Endothelial cell of umbilical vein (primary cell): Measurements from ENCODE around the gene SPDEF. TPM values are rescaled to one million over a fixed set of nuclear protein-coding genes. Genes with fewer than 3 reads are reported as not detected.
A peak's percentile ranks its signal among the peaks of the same experiment; 100 is the strongest.

Experiments
- BruUV-seq: library from RNA; stranded (reverse); fragments of 400-500 nt; replicated peaks from 2 replicates; lab custom pipeline; 2021; lab: Mats Ljungman, UMichigan
- CTCF ChIA-PET: fragments of 300-600, 350-600 bp; sonication (Branson Sonifier 250); formaldehyde crosslinking; loops from one replicate; lab custom pipeline; 2021; ENCODE audit warnings: antibody characterized with exemption, inconsistent platforms; lab: Charles Lee
- POLR2A ChIA-PET: fragments of 300-600, 350-600 bp; sonication (Branson Sonifier 250); formaldehyde crosslinking; loops from one replicate; lab custom pipeline; 2021; ENCODE audit warnings: antibody characterized with exemption, inconsistent platforms; lab: Charles Lee
- DNase-seq: peaks from one replicate; pipeline ENCODE4 v3.0.0-alpha.2; 2011; ENCODE audit warnings: low read depth, low spot score
- FAIRE-seq: peaks from 2 replicates; lab custom pipeline; 2011; peaks lifted over from hg19 to GRCh38; lab: Jason Lieb, UNC
- H2AFZ ChIP-seq: 2 replicates; pipeline ENCODE4 v1.6.0; 2012; ENCODE audit warnings: low read depth, low read length, control low read depth, inconsistent platforms
- H3K27ac ChIP-seq: 2 replicates; pipeline ENCODE4 v1.5.1; 2011; ENCODE audit warnings: low read depth, mild to moderate bottlenecking, control low read depth, low read length, moderate library complexity; ENCODE audit not compliant: insufficient read depth
- H3K27me3 ChIP-seq, 2 experiments: 2 replicates each; pipeline versions ENCODE4 v1.6.0 to v1.6.1; 2011; ENCODE audit warnings: low read length in 2 of 2, mixed read lengths in 1 of 2; ENCODE audit not compliant: control insufficient read depth in 2 of 2, insufficient read depth in 2 of 2
- H3K36me3 ChIP-seq, 2 experiments: 2 replicates in 1 of 2; 3 replicates in 1 of 2; pipeline ENCODE4 v1.5.1; 2011; ENCODE audit warnings: low read length in 2 of 2, mild to moderate bottlenecking in 1 of 2, moderate library complexity in 1 of 2; ENCODE audit not compliant: control insufficient read depth in 2 of 2, insufficient read depth in 2 of 2; ENCODE audit errors: extremely low read depth in 1 of 2
- H3K4me1 ChIP-seq: 3 replicates; pipeline ENCODE4 v1.5.1; 2011; ENCODE audit warnings: mild to moderate bottlenecking, low read length; ENCODE audit not compliant: control insufficient read depth, insufficient read depth; ENCODE audit errors: extremely low read depth
- H3K4me2 ChIP-seq: 2 replicates; pipeline ENCODE4 v1.6.1; 2011; ENCODE audit warnings: low read length, control low read depth, mixed read lengths; ENCODE audit not compliant: insufficient read depth
- H3K4me3 ChIP-seq, 3 experiments: fragments of 200-600 bp in 1 of 3; sonication (generic), shearing (Covaris generic) in 1 of 3; replicated peaks in 1 of 3; 2 replicates each; pipeline ENCODE4 v1.5.1; 2011 to 2016; ENCODE audit warnings: control low read depth in 3 of 3, low read length in 3 of 3, mild to moderate bottlenecking in 2 of 3, inconsistent platforms in 1 of 3, low read depth in 1 of 3, moderate library complexity in 1 of 3; ENCODE audit not compliant: insufficient read depth in 1 of 3
- H3K79me2 ChIP-seq: 2 replicates; pipeline ENCODE4 v1.6.0; 2012; ENCODE audit warnings: low read length, inconsistent platforms; ENCODE audit not compliant: control insufficient read depth, insufficient read depth
- H3K9ac ChIP-seq: replicated peaks from 2 replicates; pipeline ENCODE3; 2011; ENCODE audit warnings: low read length, control low read depth; ENCODE audit not compliant: insufficient read depth; ENCODE audit errors: extremely low read depth
- H3K9me1 ChIP-seq: replicated peaks from 3 replicates; pipeline ENCODE4 v1.6.0; 2011; ENCODE audit warnings: mild to moderate bottlenecking, low read length; ENCODE audit not compliant: control insufficient read depth, insufficient read depth; ENCODE audit errors: extremely low read depth
- H3K9me3 ChIP-seq: replicated peaks from 2 replicates; pipeline ENCODE4 v1.5.1; 2012; ENCODE audit warnings: low read length, inconsistent platforms; ENCODE audit not compliant: control insufficient read depth, insufficient read depth
- H4K20me1 ChIP-seq: replicated peaks from 2 replicates; pipeline ENCODE3; 2011; ENCODE audit warnings: mild to moderate bottlenecking, low read length; ENCODE audit not compliant: control insufficient read depth, insufficient read depth; ENCODE audit errors: extremely low read depth
- EZH2 ChIP-seq: IDR thresholded peaks from 2 replicates; pipeline ENCODE4 v1.6.1; 2012; ENCODE audit warnings: borderline replicate concordance, low read depth, mild to moderate bottlenecking, moderate library complexity, low read length, inconsistent platforms; ENCODE audit not compliant: severe bottlenecking
- FOS ChIP-seq: IDR thresholded peaks from 2 replicates; pipeline ENCODE4 v1.6.1; 2011; ENCODE audit warnings: mild to moderate bottlenecking, low read length, moderate library complexity, borderline replicate concordance; ENCODE audit not compliant: insufficient read depth
- GATA2 ChIP-seq: IDR thresholded peaks from 2 replicates; pipeline ENCODE4 v1.7.0; 2011; ENCODE audit warnings: low read depth, mild to moderate bottlenecking, moderate library complexity, mixed read lengths, low read length; ENCODE audit not compliant: insufficient read length, insufficient read depth
- MYC ChIP-seq: IDR thresholded peaks from one replicate; pipeline ENCODE4 v1.6.1; 2011; ENCODE audit warnings: mild to moderate bottlenecking, low read depth, low read length
- POLR2A ChIP-seq: IDR thresholded peaks from 2 replicates; pipeline ENCODE4 v1.6.1; 2012; ENCODE audit warnings: low read depth, mild to moderate bottlenecking, control low read depth, low read length
- POLR2AphosphoS5 ChIP-seq: IDR thresholded peaks from 2 replicates; pipeline ENCODE4 v1.6.1; 2012; ENCODE audit warnings: low read depth, mild to moderate bottlenecking, control low read depth, low read length, moderate library complexity; ENCODE audit not compliant: insufficient read depth
- dilution Hi-C: fragments of 300-500 bp; cut with MboI; formaldehyde crosslinking; loops from one replicate; pipeline ENCODE4 v1.15.0; 2019; ENCODE audit warnings: low sequenced_read_pairs; ENCODE audit not compliant: extremely low pct_ligation_motif_present
- intact Hi-C: fragments of 100-400 bp; cut with micrococcal nuclease; formaldehyde crosslinking; loops from one replicate; pipeline ENCODE4 v1.10.0; 2022
- polyA plus RNA-seq, 4 experiments: library from polyadenylated mRNA; depleted of rRNA in 3 of 4; stranded (reverse) in 3 of 4; unstranded in 1 of 4; fragments of >200 nt; gene quantifications; 2 replicates each; pipeline versions ENCODE4 v1.2.1 to v1.2.3, GENCODE V29; 2011 to 2012; ENCODE audit warnings: missing spikeins in 1 of 4
- total RNA-seq: library from RNA; stranded (reverse); gene quantifications from 2 replicates; pipeline ENCODE4 v1.2.3, GENCODE V29; 2021
- TF ChIP-seq, protein P1 (sequence below): IDR thresholded peaks from 2 replicates; pipeline ENCODE4 v1.6.1; 2011; ENCODE audit not compliant: insufficient read depth, insufficient read length
- TF ChIP-seq, protein P2 (sequence below), 2 donors: IDR thresholded peaks; 1 replicate in 1 of 2; 2 replicates in 1 of 2; pipeline ENCODE4 v1.5.1; 2011; ENCODE audit warnings: low read length in 2 of 2, mild to moderate bottlenecking in 2 of 2, moderate library complexity in 2 of 2, control low read depth in 1 of 2, inconsistent platforms in 1 of 2, low read depth in 1 of 2; ENCODE audit not compliant: insufficient read depth in 1 of 2; ENCODE audit errors: extremely low read depth in 1 of 2

SPDEF gene
- total and polyA plus RNA-seq, 2 donors (not counting 3 experiments of a cell fraction or from before 2014, with no cell fraction given) = not detected

DNA sequence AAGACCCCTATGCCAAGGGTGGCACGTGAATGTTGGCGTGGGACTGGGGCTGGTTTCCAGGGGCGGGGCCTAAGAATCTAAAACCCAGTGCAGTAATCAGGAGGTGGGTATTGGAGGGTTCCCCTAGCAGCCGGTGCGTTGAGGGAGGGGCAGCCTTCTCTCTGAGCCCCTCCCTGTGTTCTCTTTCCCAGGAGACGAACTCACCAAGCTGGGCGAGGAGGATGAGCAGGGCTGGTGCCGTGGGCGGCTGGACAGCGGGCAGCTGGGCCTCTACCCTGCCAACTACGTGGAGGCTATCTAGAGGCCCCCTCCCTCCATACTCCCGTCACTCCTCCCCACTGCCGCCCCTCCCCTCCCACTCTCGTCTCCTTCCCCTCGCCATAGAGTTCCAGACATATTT lies 23.9 kb downstream of the SPDEF start:
- Histone ChIP-seq H3K9ac (no peak overlapping the region), H3K4me1 (no peaks in the 10 kb centered on the region), H3K27ac (no peak overlapping the region), H3K9me3 (no peaks in the 10 kb centered on the region), H3K4me3 (peak overlapping the region in 1 of 3 experiments; percentile 30), H3K36me3 (no peaks in the 10 kb centered on the region), H3K4me2 (no peak overlapping the region), H3K79me2 (no peaks in the 10 kb centered on the region), H4K20me1 (no peaks in the 10 kb centered on the region), H3K9me1 (no peaks in the 10 kb centered on the region), H2AFZ (no peak overlapping the region), H3K27me3 (no peaks in the 10 kb centered on the region)
- no TSS peak for BruUV-seq
- POLR2A ChIA-PET = no interaction called here
- DNase-seq (no peak), FAIRE-seq (no peak)
- dilution Hi-C loops (no loop called here), intact Hi-C loops (no loop called here)
- CTCF ChIA-PET = interaction anchor here (0.8 kb wide), 1 partner anchor 12 kb away, joined by 3 read pairs; no protein-coding TSS in a partner anchor
- TF ChIP-seq MYC = no peak
- no peak for TF ChIP-seq POLR2A
- TF ChIP-seq GATA2 = no peak
- no peak for TF ChIP-seq FOS
- TF ChIP-seq, protein P1, sequence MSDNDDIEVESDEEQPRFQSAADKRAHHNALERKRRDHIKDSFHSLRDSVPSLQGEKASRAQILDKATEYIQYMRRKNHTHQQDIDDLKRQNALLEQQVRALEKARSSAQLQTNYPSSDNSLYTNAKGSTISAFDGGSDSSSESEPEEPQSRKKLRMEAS = no peak
- TF ChIP-seq EZH2 = no peak

DNA sequence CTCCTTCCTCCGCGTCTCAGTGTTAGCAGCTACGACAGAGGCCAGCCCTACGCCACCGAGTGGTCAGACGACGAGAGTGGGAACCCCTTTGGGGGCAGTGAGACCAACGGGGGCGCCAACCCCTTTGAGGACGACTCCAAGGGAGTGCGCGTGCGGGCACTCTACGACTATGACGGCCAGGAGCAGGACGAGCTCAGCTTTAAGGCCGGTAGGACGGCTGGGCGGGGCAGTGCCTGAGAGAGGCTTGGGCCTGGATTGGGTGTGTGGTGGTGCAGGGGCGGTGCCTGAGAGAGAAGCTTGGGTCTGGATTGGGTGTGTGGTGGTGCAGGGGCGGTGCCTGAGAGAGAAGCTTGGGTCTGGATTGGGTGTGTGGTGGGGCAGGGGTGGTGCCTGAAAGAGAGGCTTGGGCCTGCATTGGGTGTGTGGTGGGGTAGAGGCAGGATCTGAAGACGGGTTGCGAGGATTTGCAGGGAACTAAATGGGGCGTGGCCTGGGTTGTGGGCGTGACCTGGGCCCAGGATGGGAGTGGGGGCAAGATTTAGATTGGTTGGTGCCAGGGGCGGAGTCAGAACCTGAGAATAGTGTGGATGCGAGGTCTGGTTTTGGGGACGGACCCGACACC lies 24.4 kb downstream of the SPDEF start:
- POLR2A ChIA-PET = no interaction called here
- Histone ChIP-seq H3K9ac (no peak overlapping the region), H4K20me1 (no peaks in the 10 kb centered on the region), H3K79me2 (no peaks in the 10 kb centered on the region), H2AFZ (no peak overlapping the region), H3K9me1 (no peaks in the 10 kb centered on the region), H3K36me3 (no peaks in the 10 kb centered on the region), H3K4me1 (peaks cover 2% of the 10 kb centered on the region), H3K9me3 (no peaks in the 10 kb centered on the region), H3K27ac (no peak overlapping the region), H3K4me2 (no peak overlapping the region), H3K27me3 (no peaks in the 10 kb centered on the region), H3K4me3 (peak overlapping the region in 1 of 3 experiments; percentile 30)
- no TSS peak for BruUV-seq
- dilution Hi-C loops = no loop called here
- intact Hi-C loops = no loop called here
- peak; percentile 85 for DNase-seq
- FAIRE-seq = no peak
- CTCF ChIA-PET = interaction anchor here (0.8 kb wide), 1 partner anchor 12 kb away, joined by 3 read pairs; no protein-coding TSS in a partner anchor
- TF ChIP-seq POLR2AphosphoS5 (peak; percentile 21), EZH2 (no peak), MYC (no peak), GATA2 (no peak), POLR2A (no peak)
- TF ChIP-seq, protein P1 = no peak
- TF ChIP-seq, protein P2, sequence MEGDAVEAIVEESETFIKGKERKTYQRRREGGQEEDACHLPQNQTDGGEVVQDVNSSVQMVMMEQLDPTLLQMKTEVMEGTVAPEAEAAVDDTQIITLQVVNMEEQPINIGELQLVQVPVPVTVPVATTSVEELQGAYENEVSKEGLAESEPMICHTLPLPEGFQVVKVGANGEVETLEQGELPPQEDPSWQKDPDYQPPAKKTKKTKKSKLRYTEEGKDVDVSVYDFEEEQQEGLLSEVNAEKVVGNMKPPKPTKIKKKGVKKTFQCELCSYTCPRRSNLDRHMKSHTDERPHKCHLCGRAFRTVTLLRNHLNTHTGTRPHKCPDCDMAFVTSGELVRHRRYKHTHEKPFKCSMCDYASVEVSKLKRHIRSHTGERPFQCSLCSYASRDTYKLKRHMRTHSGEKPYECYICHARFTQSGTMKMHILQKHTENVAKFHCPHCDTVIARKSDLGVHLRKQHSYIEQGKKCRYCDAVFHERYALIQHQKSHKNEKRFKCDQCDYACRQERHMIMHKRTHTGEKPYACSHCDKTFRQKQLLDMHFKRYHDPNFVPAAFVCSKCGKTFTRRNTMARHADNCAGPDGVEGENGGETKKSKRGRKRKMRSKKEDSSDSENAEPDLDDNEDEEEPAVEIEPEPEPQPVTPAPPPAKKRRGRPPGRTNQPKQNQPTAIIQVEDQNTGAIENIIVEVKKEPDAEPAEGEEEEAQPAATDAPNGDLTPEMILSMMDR (IDR thresholded peaks at IDR 0.05; ENCODE audit: extremely low read depth in 1 of 2, insufficient read depth in 1 of 2, low read depth in 1 of 2, low read length in 2 of 2) = no peak
